Activated CD4-positive, alpha-beta T cell treated with anti-CD3 and anti-CD28 coated beads, Interleukin-2, Interleukin-4, amounts not matched to agents 100 ng/mL and 50 ng/mL, durations not matched to agents 16 hours and 8 hours (primary cell): ENCODE data around the gene RUFY3.
"Not testable (repeated sequence)": the region's sequence is repeated elsewhere in the genome, so short reads cannot be mapped to it uniquely, and the experiment has no call there.

ENCODE experiments used
- DNase-seq: peaks from one replicate; pipeline ENCODE4 v3.0.0-alpha.2; 2020; ENCODE audit warnings: low spot score

The RUFY3 gene

DNA sequence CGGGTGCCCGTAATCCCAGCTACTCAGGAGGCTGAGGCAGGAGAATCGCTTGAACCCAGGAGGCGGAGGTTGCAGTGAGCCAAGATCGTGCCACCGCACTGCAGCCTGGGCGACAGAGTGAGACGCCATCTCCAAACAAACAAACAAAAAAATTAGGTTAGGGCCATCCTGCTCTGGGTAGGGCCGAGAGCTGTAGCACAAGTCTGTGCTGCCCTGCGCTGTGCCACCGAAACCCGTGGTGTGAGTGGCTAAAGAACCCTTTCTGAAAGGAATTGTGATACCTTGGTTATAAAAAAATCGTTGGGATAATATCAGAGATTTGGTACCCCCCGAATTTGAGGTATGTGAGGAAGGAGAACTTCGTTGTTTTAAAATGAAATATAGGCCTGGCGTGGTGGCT lies 118.9 kb downstream of the RUFY3 start:
- DNase-seq, result not testable (repeated sequence)

DNA sequence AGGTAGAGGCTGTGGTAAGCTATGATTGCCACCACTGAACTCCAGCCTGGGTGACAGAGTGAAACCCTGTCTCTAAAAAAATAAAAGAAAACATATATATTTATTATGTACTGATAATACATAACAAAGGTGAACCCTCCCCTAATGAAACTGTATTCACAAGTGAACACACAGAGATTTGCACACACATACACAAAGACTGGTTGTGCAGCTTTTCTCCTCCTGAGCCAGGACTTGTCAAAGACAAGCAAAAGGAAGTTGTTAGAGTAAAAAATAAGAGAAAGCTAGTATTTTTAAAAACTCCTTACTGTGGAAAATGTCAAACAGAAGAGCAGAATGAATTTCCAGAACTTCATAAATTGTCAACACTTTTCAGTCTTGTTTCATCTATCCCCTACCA lies 119.4 kb downstream of the RUFY3 start:
- no peak for DNase-seq

DNA sequence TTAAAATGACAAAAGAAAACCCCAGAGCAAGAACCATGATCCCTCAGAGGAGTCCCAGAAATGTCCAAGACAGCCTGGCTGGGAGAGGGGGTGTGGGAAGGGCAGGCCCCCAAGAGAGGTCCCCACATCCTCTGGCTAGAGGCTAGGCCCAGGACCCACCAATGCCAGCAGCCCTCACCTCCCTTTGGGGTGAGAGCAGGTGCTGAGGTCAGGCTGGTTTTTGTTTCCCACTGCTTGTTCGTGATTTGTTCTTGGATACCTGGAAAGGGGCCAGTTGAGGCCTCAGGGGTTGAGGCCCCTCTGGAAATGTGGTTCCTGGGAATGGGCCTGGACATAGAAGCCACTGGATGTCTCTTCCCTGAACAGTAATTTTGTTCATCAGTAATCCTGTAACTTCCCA lies 120.2 kb downstream of the RUFY3 start:
- DNase-seq, result no peak

DNA sequence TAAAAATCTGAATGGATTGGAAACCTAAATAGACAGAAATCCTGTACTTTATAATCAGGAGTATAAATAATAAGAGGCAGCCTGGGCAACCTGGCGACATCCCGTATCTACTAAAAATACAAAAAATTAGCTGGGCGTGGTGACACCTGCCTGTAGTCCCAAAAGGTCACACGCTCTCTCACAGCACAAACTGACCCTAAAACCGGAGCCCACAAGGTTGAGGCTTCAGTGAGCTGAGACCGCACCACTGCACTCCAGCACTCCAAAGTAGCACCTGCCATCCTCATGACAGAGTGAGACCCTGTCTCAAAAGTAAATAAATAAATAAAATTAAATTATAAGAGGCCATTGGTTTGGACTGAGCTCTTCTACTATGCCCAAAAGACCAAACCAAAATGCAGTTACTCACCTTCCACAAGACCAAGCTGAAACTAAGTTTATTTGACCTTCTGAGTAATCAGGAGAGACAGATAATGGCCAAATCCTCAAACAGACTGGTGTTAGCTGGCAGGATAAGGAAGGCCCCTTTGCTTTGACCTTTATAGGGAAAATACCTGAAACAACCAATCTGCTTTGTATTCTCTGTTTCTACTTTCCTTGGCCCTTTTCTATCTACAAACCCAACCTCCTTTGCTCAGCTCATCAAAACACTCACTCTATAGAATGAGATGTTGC lies 121.1 kb downstream of the RUFY3 start:
- no peak for DNase-seq

DNA sequence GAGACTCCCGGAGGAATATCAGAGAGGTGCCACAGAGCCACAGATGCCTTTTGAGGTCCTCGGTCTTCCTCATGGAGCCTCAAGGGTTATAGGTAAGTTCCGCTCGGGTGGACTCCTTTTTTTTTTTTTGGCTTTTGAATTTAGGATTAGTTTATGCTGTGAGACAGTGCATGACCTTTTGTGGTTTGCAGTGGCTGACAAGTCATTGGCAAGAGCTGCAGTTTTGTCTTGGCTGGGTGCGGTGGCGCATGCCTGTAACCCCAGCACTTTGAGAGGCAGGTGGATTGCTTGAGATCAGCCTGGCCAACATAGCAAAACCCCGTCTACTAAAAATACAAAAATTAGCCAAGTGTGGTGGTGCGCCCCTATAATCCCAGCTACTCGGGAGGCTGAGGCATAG lies 122.4 kb downstream of the RUFY3 start:
- DNase-seq, result no peak

DNA sequence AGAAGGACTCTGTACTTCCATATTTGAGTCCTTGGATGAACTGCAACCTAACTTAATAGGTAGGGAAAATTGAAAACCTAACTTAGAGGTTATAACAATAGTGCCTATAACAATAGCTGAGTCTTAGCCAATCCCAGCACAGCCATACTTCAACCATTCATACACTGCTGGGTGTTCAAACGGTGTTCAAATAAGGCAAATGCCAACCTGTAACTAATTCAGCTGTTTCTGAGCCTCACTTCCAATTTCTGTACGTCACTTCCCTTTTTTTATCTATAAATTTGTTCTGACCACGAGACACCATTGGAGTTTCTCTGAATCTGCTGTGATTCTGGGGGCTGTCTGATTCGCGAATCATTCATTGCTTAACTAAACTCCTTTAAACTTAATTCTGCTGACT lies 127.5 kb downstream of the RUFY3 start:
- no peak for DNase-seq

DNA sequence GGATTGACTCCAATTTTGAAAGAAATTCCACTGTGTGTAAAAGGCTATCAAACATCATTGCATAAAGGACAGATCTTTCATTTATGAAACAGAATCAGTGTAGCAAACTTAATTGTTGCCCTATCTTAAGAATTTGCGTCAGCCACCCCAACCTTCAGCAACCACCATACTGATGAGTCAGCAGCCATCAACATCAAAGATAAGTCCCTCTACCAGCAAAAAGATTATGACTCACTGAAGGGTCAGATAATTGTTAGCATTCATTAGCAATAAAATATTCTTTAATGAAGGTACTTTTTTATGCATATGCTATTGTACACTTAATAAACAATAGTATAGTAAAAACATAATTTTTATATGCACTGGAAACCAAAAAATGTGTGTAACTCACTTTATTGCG lies 133.7 kb downstream of the RUFY3 start:
- no peak for DNase-seq
